A172 (cell line): ENCODE measurements around the gene PLEKHA8. TPM values are rescaled to one million over a fixed set of nuclear protein-coding genes. Genes with fewer than 3 reads are reported as not detected.
A peak's percentile ranks its signal among the peaks of the same experiment; 100 is the strongest.

ENCODE experiments used
- DNase-seq: peaks from one replicate; pipeline ENCODE4 v3.0.0-alpha.2; 2015; ENCODE audit warnings: low spot score
- total RNA-seq: library from RNA; depleted of rRNA; stranded (reverse); fragments of >200 nt; shearing (Covaris generic); gene quantifications from 2 replicates; pipeline ENCODE4 v1.2.3, GENCODE V29; 2014; rRNA removed

The PLEKHA8 gene, protein sequence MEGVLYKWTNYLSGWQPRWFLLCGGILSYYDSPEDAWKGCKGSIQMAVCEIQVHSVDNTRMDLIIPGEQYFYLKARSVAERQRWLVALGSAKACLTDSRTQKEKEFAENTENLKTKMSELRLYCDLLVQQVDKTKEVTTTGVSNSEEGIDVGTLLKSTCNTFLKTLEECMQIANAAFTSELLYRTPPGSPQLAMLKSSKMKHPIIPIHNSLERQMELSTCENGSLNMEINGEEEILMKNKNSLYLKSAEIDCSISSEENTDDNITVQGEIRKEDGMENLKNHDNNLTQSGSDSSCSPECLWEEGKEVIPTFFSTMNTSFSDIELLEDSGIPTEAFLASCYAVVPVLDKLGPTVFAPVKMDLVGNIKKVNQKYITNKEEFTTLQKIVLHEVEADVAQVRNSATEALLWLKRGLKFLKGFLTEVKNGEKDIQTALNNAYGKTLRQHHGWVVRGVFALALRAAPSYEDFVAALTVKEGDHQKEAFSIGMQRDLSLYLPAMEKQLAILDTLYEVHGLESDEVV
- total RNA-seq = 27.1 and 29.5 TPM in 2 replicates

- DNase-seq = peak; percentile 52
Observed at GRCh38 chr7:30028216-30028748, at the start of gene PLEKHA8. PLEKHA8 (plus strand) TSS chr7:30028412; CDS start chr7:30028763, 351 bp downstream.

- DNase-seq = no peak
Observed at GRCh38 chr7:29980151-29980550, 48.1 kb upstream of the PLEKHA8 start.

DNA sequence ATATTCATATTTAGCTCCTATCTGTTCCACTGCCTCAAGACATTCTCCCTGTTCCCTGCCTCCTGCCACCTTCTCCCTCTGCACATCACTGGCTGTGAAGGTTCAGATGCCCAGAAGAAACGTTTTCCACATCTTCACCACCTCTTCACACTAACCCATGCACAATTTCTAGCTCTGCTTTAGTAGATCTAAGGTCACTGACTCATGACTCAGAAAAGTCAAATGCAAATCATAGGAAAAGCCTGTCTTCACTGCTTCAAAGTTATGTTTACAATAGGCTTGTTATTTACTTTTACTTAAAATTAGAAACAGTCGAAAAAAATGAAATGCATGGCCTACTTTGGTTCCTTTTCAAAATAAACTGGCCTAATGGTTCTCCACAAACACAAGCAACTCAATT is 41.1 kb upstream of the PLEKHA8 start:
- DNase-seq = peak; percentile 56

DNA sequence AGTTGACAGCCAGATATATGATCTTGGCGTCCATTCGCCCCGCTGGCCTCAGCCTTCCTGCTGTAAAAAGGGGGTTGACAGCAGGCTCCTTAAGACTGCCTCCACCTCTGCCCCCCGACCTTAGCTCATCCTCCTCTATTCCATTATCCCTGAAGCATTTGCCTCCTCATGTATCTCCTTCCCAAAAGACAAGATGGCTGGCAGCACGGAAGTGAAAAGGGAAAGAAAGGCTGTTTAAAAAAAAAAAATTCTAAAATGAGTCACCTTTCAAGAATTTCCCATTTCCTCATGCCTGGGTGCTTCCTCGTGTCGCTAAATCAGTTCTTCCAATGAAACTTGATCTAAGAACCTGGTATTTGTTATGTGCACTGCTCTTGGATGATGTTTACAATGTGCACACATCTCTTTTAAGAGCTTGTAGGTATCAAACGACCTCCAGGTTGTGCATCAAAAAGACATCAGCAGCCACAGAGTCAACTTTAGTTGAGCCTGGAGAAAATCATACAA is 40.3 kb upstream of the PLEKHA8 start:
- DNase-seq = peak; percentile 95

GRCh38 chr7:29988424-29989256 is 39.6 kb upstream of the PLEKHA8 start:
- DNase-seq = peak; percentile 83

- peak; percentile 37 for DNase-seq
Observed at GRCh38 chr7:29989257-29989995, 38.8 kb upstream of the PLEKHA8 start, which contains the start of gene SCRN1. SCRN1 (minus strand) TSS chr7:29989801; CDS start chr7:29969067, 20,734 bp downstream.

DNA sequence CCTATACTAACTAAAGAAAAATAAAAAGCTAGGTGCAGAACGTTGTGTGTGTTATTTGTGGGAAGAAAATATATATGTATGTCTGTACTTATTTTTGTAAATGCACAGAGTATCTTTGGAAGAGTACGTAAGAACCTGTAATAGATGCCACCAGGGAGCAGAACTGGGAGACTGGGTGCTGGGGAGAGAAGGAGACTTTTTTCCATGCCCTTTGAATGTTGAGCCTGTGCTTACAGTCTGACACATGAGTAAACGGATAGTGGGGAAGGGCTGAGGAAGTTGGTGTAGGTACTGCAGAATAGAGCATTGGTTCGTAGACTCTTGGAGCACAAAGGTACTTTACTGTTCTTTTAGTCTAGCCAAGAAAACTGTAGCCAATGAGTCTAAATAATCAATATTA is 37.3 kb upstream of the PLEKHA8 start:
- no peak for DNase-seq

- DNase-seq = no peak
Observed at GRCh38 chr7:29991937-29992336, 36.3 kb upstream of the PLEKHA8 start.

- no peak for DNase-seq
Observed at GRCh38 chr7:29993140-29993539, 35.1 kb upstream of the PLEKHA8 start.

DNA sequence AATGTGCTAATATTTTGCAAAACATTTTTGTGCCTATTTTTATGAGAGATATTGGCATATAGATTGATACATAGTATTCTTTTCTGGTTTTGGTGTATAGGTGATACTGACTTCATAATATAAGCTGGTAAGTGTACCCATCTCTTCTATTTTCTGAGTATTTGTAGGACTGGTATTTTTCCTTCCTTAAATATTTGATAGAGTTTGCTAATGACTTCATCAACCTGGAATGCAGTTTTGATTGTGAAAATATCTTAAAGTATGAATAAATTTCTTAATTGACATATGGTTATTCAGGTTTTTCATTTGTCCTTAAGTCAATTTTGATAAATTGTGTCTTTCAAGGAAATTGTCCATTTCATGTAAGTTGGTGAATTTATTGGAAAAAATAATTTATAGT is 32.6 kb upstream of the PLEKHA8 start:
- no peak for DNase-seq

- DNase-seq = no peak
Observed at GRCh38 chr7:29996321-29996720, 31.9 kb upstream of the PLEKHA8 start.

DNA sequence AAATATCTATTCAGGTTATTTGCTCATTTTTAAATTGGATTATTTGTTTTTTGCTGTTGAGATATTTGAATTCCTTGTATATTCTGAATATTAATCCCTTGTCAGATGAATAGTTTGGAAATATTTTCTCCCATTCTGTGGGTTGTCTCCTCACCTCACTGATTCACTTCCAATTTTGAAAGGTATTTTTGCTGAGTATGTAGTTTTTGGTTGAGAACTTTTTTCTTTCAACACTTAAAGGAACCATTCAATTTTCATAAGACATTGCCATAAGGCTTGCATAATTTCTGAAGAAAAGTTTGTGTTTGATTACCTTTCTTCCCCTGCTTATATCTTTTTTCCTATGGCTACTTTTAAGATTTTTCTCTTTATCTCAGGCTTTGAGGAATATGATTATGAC is 29.7 kb upstream of the PLEKHA8 start:
- no peak for DNase-seq

DNA sequence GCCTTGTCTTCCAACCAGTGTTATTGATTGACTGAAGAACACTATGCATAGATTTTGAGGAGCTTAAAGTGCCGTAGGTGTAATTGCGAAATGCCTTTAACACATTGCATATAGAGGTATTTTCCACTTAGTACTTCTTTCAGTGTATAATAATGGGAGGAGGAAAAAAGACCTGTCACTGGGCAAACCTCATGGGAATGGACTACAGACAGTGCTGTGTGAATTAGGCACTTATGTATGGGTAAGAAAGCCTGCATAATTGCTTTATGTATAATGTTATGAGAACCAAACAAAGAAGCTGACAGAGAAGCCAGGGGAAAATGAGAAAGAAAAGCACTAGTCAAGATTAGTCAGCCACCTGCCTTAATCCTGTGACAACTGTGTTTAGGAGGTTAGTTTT is 26.2 kb upstream of the PLEKHA8 start:
- DNase-seq = no peak

- no peak for DNase-seq
Observed at GRCh38 chr7:30003098-30003497, 25.1 kb upstream of the PLEKHA8 start.

GRCh38 chr7:30005464-30005863 is 22.7 kb upstream of the PLEKHA8 start:
- no peak for DNase-seq

- DNase-seq = no peak
Observed at GRCh38 chr7:30010021-30010420, 18.2 kb upstream of the PLEKHA8 start.

DNA sequence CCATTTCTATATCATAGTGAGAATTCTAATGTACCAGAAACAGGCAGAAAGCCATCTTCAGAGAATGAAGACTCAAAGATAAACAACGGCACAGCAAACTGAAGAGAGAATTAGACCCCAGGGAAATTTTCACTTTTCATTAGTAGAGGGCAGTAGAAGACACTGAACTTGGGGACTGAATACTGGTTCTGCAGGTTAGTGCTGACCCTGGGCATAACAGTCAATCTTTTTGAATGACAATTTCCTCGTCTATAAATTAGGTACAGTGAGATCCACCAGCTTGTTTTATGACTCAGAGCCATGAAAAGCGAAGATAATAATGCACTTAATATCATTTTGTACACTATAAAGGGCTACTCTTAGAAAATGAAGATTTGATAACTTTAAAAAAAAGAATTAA is 15.5 kb upstream of the PLEKHA8 start:
- no peak for DNase-seq

DNA sequence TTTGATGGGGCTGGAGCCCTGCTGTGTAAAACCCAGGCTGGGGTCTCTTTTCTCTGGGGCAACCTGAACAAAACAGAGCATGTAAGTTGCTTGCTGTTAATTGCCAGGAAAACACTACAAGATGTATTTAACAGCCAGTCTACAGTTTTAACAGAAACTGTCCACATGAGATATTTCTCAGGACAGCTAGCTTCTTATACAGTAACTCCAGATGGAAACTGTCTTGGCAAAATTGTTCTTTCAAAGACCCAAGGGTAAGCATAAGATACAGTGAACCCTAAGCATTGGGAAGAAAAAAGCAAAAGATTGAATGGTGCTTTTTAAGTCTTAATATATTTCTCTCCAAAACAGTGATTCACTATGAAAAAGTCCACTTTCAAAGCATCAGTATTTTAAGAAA is 9.8 kb upstream of the PLEKHA8 start:
- DNase-seq = no peak

DNA sequence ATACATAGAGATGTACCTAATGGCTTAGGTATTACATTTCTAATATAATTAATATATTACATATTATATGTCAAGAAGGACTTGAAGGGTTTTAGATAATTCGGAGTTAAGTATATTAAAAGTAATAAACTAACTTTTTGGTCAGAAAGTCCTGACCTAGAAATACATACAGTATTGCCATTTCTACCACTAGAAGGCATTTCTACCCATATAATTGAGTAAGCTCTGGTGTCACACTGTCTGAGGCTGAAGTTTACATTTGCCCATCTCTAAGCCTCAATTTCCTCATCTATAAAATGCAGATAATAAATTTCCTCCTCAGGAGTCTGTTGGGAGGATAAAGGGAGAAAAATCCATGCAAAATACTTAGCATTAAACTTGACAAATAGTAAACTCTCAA is 8.8 kb upstream of the PLEKHA8 start:
- DNase-seq = no peak

DNA sequence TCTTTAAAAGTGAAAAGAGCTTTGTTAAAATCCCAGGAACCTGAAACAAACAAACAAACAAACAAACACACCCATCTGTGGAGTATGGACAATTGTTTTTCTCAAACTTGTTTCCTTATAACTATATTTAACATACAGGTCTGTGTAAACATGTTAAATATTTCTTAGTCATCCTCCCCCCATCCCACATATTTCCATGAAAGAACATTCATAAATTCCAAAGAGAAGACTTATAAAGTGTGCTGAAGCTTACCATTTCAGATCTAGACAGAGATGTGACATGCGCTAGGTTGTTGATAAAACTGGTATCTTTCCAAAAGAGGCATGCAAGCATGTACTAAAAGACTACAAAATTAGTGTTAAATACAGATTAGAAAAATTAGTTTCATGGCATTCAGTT is 8.3 kb upstream of the PLEKHA8 start:
- no peak for DNase-seq

- no peak for DNase-seq
Observed at GRCh38 chr7:30020535-30020934, 7.7 kb upstream of the PLEKHA8 start.
